Prostate gland (tissue), 2 donors: Measurements from ENCODE around the gene KLHL29. TPM values are rescaled to one million over a fixed set of nuclear protein-coding genes. Genes with fewer than 3 reads are reported as not detected.

Source experiments
- DNase-seq: peaks from one replicate; pipeline ENCODE4 v3.0.0-alpha.2; 2019; ENCODE audit warnings: low spot score
- H3K27ac ChIP-seq, 2 donors: fragments of 200-600 bp; sonication (generic); 2 replicates each; pipeline ENCODE4 v1.5.1; 2017 to 2019
- H3K27me3 ChIP-seq: fragments of 200-600 bp; sonication (generic); replicated peaks from 2 replicates; pipeline ENCODE4 v1.5.1; 2019; ENCODE audit not compliant: insufficient read depth
- H3K36me3 ChIP-seq, 2 donors: fragments of 200-600 bp; sonication (generic); 1 replicate in 1 of 2; 2 replicates in 1 of 2; pipeline versions ENCODE4 v1.5.1 to v1.8.1; 2017 to 2019
- H3K4me1 ChIP-seq: fragments of 200-600 bp; sonication (generic); replicated peaks from 2 replicates; pipeline ENCODE4 v1.5.1; 2019
- H3K4me3 ChIP-seq, 2 donors: fragments of 200-600 bp; sonication (generic); 2 replicates each; pipeline ENCODE4 v1.5.1; 2017 to 2019
- H3K9me3 ChIP-seq: fragments of 200-600 bp; sonication (generic); 2 replicates; pipeline ENCODE4 v1.5.1; 2017
- POLR2A ChIP-seq: fragments of 450-650 bp; IDR thresholded peaks from one replicate; pipeline ENCODE4 v1.6.1; 2016; ENCODE audit warnings: antibody characterized with exemption, mild to moderate bottlenecking
- POLR2AphosphoS5 ChIP-seq: sonication (generic); formaldehyde crosslinking; IDR thresholded peaks from one replicate; pipeline ENCODE4 v1.6.1; 2017; ENCODE audit warnings: antibody characterized with exemption
- WGBS: methylation state at CpG from one replicate; pipeline ENCODE4 v1.1.5; 2018; 5-methylcytosine and 5-hydroxymethylcytosine counted together
- intact Hi-C: fragments of 100-400 bp; cut with DNase I; formaldehyde crosslinking; loops from one replicate; pipeline ENCODE4 v1.14.2; 2022
- total RNA-seq, 2 donors: library from RNA; depleted of rRNA; stranded (reverse); fragments of >200 nt; gene quantifications; one replicate each; pipeline ENCODE4 v1.1.0, GENCODE V29; 2016
- TF ChIP-seq, protein P1 (sequence below), 4 experiments: fragments of 200-600 bp in 2 of 4; fragments of 450-650 bp in 2 of 4; sonication (generic) in 2 of 4; IDR thresholded peaks; 1 replicate in 3 of 4; 2 replicates in 1 of 4; pipeline ENCODE4 v1.5.1; 2016 to 2019; ENCODE audit warnings: antibody characterized with exemption in 4 of 4, mild to moderate bottlenecking in 2 of 4, moderate library complexity in 2 of 4

Gene KLHL29
- total RNA-seq, 2 donors from 2014 or later, result 23.3 to 24.8 TPM

GRCh38 chr2:23376075-23376474, 8.9 kb upstream of the KLHL29 start:
- Histone ChIP-seq H3K4me3 (no peak overlapping the region), H3K36me3 (no peaks in the 10 kb centered on the region), H3K27me3 (no peaks in the 10 kb centered on the region), H3K27ac (no peak overlapping the region), H3K4me1 (no peaks in the 10 kb centered on the region), H3K9me3 (no peaks in the 10 kb centered on the region)
- no peak for TF ChIP-seq POLR2AphosphoS5
- TF ChIP-seq, protein P1, sequence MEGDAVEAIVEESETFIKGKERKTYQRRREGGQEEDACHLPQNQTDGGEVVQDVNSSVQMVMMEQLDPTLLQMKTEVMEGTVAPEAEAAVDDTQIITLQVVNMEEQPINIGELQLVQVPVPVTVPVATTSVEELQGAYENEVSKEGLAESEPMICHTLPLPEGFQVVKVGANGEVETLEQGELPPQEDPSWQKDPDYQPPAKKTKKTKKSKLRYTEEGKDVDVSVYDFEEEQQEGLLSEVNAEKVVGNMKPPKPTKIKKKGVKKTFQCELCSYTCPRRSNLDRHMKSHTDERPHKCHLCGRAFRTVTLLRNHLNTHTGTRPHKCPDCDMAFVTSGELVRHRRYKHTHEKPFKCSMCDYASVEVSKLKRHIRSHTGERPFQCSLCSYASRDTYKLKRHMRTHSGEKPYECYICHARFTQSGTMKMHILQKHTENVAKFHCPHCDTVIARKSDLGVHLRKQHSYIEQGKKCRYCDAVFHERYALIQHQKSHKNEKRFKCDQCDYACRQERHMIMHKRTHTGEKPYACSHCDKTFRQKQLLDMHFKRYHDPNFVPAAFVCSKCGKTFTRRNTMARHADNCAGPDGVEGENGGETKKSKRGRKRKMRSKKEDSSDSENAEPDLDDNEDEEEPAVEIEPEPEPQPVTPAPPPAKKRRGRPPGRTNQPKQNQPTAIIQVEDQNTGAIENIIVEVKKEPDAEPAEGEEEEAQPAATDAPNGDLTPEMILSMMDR (IDR thresholded peaks at IDR 0.05), result no peak
- no peak for TF ChIP-seq POLR2A
- intact Hi-C loops, result no loop called here
- 96% methylated on average over 5 of the region's 5 CpGs for WGBS
- DNase-seq, result no peak

DNA sequence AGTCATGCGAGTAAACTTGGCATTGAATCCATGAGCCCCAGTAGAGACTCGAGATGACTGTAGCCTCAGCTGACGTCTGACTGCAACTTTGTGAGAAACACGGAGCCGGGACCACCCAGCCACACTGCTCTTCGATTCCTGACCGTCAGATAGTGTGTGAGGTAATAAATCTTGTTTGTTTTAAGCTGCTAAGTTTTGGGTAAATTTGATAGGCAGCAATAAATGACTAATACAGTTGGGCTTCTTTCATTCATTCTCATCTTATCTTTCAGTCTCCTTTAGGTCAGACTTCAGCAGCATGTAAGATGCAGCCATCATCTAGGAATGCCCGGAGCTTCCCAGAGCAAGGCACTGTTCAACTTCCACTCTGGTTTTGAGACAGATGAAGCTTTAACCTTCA, 8.0 kb upstream of the KLHL29 start:
- no peaks in the 10 kb centered on the region for H3K27me3 ChIP-seq
- intact Hi-C loops, result no loop called here
- WGBS, result 75% methylated on average over 8 of the region's 8 CpGs
- H3K9me3 ChIP-seq, result no peaks in the 10 kb centered on the region
- no peak overlapping the region for H3K27ac ChIP-seq
- no peaks in the 10 kb centered on the region for H3K4me1 ChIP-seq
- TF ChIP-seq POLR2AphosphoS5 (no peak), POLR2A (no peak)
- TF ChIP-seq, protein P1 (IDR thresholded peaks at IDR 0.05), result no peak
- H3K4me3 ChIP-seq, result no peak overlapping the region
- no peaks in the 10 kb centered on the region for H3K36me3 ChIP-seq
- DNase-seq, result no peak

DNA sequence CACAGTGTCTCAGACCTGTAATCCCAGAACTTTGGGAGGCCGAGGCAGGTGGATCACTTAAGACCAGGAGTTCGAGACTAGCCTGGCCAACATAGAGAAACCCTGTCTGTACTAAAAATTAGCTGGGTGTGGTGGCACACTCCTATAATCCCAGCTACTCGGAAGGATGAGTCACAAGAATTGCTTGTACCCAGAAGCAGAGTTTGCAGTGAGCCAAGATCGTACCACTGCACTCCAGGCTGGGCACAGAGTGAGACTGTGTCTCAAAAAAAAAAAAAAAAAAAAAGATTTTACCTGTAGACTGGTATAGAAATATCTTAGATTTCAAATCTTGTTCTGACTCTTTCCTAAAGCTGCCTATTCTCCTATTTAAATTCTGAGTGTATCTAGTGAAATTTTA, 7.2 kb upstream of the KLHL29 start:
- intact Hi-C loops, result no loop called here
- no peaks in the 10 kb centered on the region for H3K36me3 ChIP-seq
- no peaks in the 10 kb centered on the region for H3K9me3 ChIP-seq
- WGBS, result 86% methylated on average over 4 of the region's 4 CpGs
- no peaks in the 10 kb centered on the region for H3K4me1 ChIP-seq
- no peaks in the 10 kb centered on the region for H3K27me3 ChIP-seq
- TF ChIP-seq POLR2AphosphoS5 (no peak), POLR2A (no peak)
- TF ChIP-seq, protein P1 (IDR thresholded peaks at IDR 0.05), result no peak
- DNase-seq, result no peak
- H3K27ac ChIP-seq, result no peak overlapping the region
- H3K4me3 ChIP-seq, result no peak overlapping the region

GRCh38 chr2:23378496-23378895, 6.5 kb upstream of the KLHL29 start:
- TF ChIP-seq, protein P1 (IDR thresholded peaks at IDR 0.05), result no peak
- TF ChIP-seq POLR2A (no peak), POLR2AphosphoS5 (no peak)
- DNase-seq, result no peak
- intact Hi-C loops, result no loop called here
- Histone ChIP-seq H3K27ac (no peak overlapping the region), H3K36me3 (no peaks in the 10 kb centered on the region), H3K4me1 (no peaks in the 10 kb centered on the region), H3K4me3 (no peak overlapping the region), H3K27me3 (no peaks in the 10 kb centered on the region), H3K9me3 (no peaks in the 10 kb centered on the region)
- 80% methylated on average over 2 of the region's 2 CpGs for WGBS

GRCh38 chr2:23379220-23379695, 5.7 kb upstream of the KLHL29 start:
- DNase-seq, result no peak

More at GRCh38 chr2:23379220-23379695, 5.7 kb upstream of the KLHL29 start:
- 75% methylated on average over 7 of the region's 7 CpGs for WGBS
- no peak for TF ChIP-seq POLR2AphosphoS5
- TF ChIP-seq, protein P1 (IDR thresholded peaks at IDR 0.05), result no peak
- TF ChIP-seq POLR2A, result no peak
- H3K4me3 ChIP-seq, result no peak overlapping the region
- H3K9me3 ChIP-seq, result no peaks in the 10 kb centered on the region
- H3K4me1 ChIP-seq, result no peaks in the 10 kb centered on the region
- no peaks in the 10 kb centered on the region for H3K36me3 ChIP-seq
- no peaks in the 10 kb centered on the region for H3K27me3 ChIP-seq
- intact Hi-C loops, result no loop called here
- H3K27ac ChIP-seq, result no peak overlapping the region
